ENCODE measurements around the gene FIP1L1.

The FIP1L1 gene

GRCh38 chr4:53477636-53478035, 100.2 kb downstream of the FIP1L1 start:
- DNase-seq, result no peak

GRCh38 chr4:53478671-53479456, 101.4 kb downstream of the FIP1L1 start:
- no peak for DNase-seq

GRCh38 chr4:53479736-53480525, 102.5 kb downstream of the FIP1L1 start:
- DNase-seq, result no peak

- no peak for DNase-seq
Measured at GRCh38 chr4:53480909-53481308, 103.5 kb downstream of the FIP1L1 start.

- DNase-seq, result no peak
Measured at GRCh38 chr4:53481586-53481985, 104.1 kb downstream of the FIP1L1 start.

GRCh38 chr4:53483250-53483649, 105.8 kb downstream of the FIP1L1 start:
- no peak for DNase-seq

- DNase-seq, result no peak
Measured at GRCh38 chr4:53484911-53485657, 107.6 kb downstream of the FIP1L1 start.

- no peak for DNase-seq
Measured at GRCh38 chr4:53485658-53486040, 108.2 kb downstream of the FIP1L1 start.

- no peak for DNase-seq
Measured at GRCh38 chr4:53487766-53488165, 110.3 kb downstream of the FIP1L1 start.

GRCh38 chr4:53489279-53489889, 111.9 kb downstream of the FIP1L1 start:
- DNase-seq, result no peak

GRCh38 chr4:53490161-53490956, 112.9 kb downstream of the FIP1L1 start:
- DNase-seq, result no peak

GRCh38 chr4:53490965-53491622, 113.7 kb downstream of the FIP1L1 start:
- no peak for DNase-seq

GRCh38 chr4:53494851-53495250, 117.4 kb downstream of the FIP1L1 start:
- no peak for DNase-seq

GRCh38 chr4:53497487-53498244, 120.2 kb downstream of the FIP1L1 start:
- no peak for DNase-seq

GRCh38 chr4:53498706-53499105, 121.3 kb downstream of the FIP1L1 start:
- no peak for DNase-seq

GRCh38 chr4:53499791-53500190, 122.3 kb downstream of the FIP1L1 start:
- no peak for DNase-seq

- no peak for DNase-seq
Measured at GRCh38 chr4:53500546-53500945, 123.1 kb downstream of the FIP1L1 start.

GRCh38 chr4:53501561-53501960, 124.1 kb downstream of the FIP1L1 start:
- no peak for DNase-seq

- DNase-seq, result no peak
Measured at GRCh38 chr4:53502094-53502493, 124.7 kb downstream of the FIP1L1 start.

- no peak for DNase-seq
Measured at GRCh38 chr4:53505947-53506346, 128.5 kb downstream of the FIP1L1 start.

- DNase-seq, result no peak
Measured at GRCh38 chr4:53507058-53507457, 129.6 kb downstream of the FIP1L1 start.

Data from effector CD4-positive, alpha-beta T cell (primary cell).